Esophagus (tissue), 2 donors: ENCODE measurements around the gene NUDT3. TPM values are rescaled to one million over a fixed set of nuclear protein-coding genes. Genes with fewer than 3 reads are reported as not detected.
"Not testable (repeated sequence)": the region's sequence is repeated elsewhere in the genome, so short reads cannot be mapped to it uniquely, and the experiment has no call there.

Experiments used
- H3K27ac ChIP-seq, 2 donors: one replicate each; pipeline ENCODE4 v1.5.1; 2013; ENCODE audit warnings: low read depth in 2 of 2, mild to moderate bottlenecking in 2 of 2, inconsistent platforms in 1 of 2, low read length in 1 of 2, moderate library complexity in 1 of 2
- H3K27me3 ChIP-seq, 2 donors: one replicate each; pipeline ENCODE4 v1.6.1; 2013; ENCODE audit warnings: low read length in 2 of 2, control low read depth in 1 of 2, mild to moderate bottlenecking in 1 of 2; ENCODE audit not compliant: insufficient read depth in 2 of 2, control insufficient read depth in 1 of 2
- H3K36me3 ChIP-seq, 2 donors: one replicate each; pipeline ENCODE4 v1.6.1; 2013; ENCODE audit warnings: low read length in 1 of 2; ENCODE audit not compliant: control insufficient read depth in 2 of 2, insufficient read depth in 2 of 2
- H3K4me1 ChIP-seq, 2 donors: one replicate each; pipeline ENCODE4 v1.6.1; 2013; ENCODE audit warnings: low read length in 1 of 2; ENCODE audit not compliant: control insufficient read depth in 2 of 2, insufficient read depth in 2 of 2
- H3K4me3 ChIP-seq, 2 donors: one replicate each; pipeline ENCODE4 v1.5.1; 2013; ENCODE audit warnings: low read length in 2 of 2, mild to moderate bottlenecking in 2 of 2, low read depth in 1 of 2, moderate library complexity in 1 of 2
- H3K9me3 ChIP-seq, 2 donors: one replicate each; pipeline ENCODE4 v1.6.1; 2013; ENCODE audit warnings: mild to moderate bottlenecking in 2 of 2, low read depth in 1 of 2, low read length in 1 of 2, moderate library complexity in 1 of 2; ENCODE audit not compliant: control insufficient read depth in 2 of 2, insufficient read depth in 1 of 2
- WGBS, 2 donors: extraction: QIAGEN DNeasy Blood & Tissue Kit; methylation state at CpG; one replicate each; pipeline ENCODE4 v1.1.7; 2013; 5-methylcytosine and 5-hydroxymethylcytosine counted together
- polyA plus RNA-seq, 2 donors: library from polyadenylated mRNA; stranded (reverse); fragments of 200-250 nt; gene quantifications; one replicate each; pipeline ENCODE4 v1.2.3, GENCODE V29; 2013
- donor health status: healthy with polysubstance abuse.
- donor health status: Bipolar disorder and iron deficiency.

NUDT3 gene
- polyA plus RNA-seq, 2 donors, result 7.9 to 8.5 TPM

DNA sequence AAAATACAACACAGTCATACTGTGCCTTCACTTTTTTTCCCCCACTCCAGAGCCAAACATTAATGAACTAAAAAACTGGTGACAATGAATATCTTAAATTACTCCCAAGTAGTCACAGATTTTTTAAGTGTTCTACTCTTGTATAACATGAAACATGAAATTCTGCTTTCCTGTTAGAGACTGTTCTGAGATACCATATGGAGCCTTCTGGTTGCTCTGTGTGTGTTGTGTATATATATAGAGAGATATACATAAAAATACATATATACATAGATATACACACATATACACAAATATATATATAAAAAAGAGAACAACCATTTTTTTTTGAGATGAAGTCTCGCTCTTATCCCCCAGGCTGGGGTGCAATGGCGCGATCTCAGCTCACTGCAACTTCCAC lies 63.5 kb downstream of the NUDT3 start:
- no peak overlapping the region for H3K4me3 ChIP-seq
- no peak overlapping the region for H3K27ac ChIP-seq
- WGBS, 2 donors, result 99% methylated on average over 3 of the region's 3 CpGs
- no peaks in the 10 kb centered on the region for H3K36me3 ChIP-seq
- H3K9me3 ChIP-seq, result no peaks in the 10 kb centered on the region
- no peaks in the 10 kb centered on the region for H3K4me1 ChIP-seq
- no peaks in the 10 kb centered on the region for H3K27me3 ChIP-seq

DNA sequence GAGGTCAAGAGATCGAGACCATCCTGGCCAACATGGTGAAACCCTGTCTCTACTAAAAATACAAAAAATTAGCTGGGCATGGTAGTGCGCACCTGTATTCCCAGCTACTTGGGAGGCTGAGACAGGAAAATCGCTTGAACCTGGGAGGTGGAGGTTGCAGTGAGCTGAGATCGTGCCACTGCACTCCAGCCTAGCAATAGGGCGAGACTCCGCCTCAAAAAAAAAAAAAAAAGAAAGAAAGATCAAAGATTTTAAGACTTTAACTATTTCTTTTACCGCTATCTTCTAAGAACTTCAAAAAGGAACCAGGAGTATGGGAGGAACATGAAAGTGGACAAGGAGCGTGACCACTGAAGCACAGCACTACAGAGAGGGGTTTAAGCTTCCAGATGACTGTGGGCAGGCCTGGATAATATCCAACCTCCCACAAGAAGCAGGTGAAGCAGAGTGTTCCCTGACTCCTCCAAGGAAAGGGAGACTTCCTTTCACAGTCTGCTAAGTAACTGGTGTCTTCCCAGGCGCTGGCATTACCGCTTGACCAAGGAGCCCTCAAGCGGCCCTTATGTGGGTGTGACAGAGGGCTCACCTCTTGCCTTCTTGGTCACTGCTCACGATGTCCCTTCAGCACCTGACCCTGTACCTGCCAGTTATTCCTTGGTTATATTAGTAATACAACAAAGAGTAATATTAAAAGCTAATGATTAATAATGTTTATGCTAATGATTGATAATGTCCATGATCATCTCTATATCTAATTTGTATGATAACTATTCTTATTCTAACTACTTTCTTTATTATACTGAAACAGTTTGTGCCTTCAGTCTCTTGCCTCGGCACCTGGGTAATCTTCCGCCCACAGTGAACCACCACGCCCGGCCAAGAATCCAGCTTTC lies 64.9 kb downstream of the NUDT3 start:
- H3K4me1 ChIP-seq, H3K9me3 ChIP-seq, H3K27me3 ChIP-seq, H3K4me3 ChIP-seq, H3K36me3 ChIP-seq, H3K27ac ChIP-seq: not testable (repeated sequence)
- WGBS, 2 donors, result 92 to 94% methylated on average over 16 of the region's 16 CpGs

DNA sequence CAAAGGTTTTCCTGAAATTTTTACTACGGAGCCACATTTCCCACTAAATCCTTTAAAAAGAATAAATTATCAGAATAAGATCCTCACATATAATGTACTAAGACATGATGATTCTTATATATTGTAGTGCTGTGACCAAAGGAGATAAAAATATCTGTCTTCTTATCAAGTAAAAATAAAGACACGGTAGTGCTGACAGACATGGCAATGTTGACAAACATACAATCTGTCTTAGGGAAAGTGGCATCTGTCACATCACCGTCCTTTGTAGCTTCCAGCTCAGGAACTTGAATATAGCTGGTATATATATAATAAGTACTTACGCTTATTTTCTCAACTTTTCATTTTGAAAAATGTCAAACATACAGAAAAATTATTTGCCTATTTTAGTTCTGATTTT lies 66.8 kb downstream of the NUDT3 start:
- Histone ChIP-seq H3K4me1 (no peaks in the 10 kb centered on the region), H3K27me3 (no peaks in the 10 kb centered on the region), H3K36me3 (no peaks in the 10 kb centered on the region), H3K27ac (no peak overlapping the region), H3K4me3 (no peak overlapping the region), H3K9me3 (no peaks in the 10 kb centered on the region)
- 89 to 98% methylated on average over 4 of the region's 4 CpGs for WGBS, 2 donors

DNA sequence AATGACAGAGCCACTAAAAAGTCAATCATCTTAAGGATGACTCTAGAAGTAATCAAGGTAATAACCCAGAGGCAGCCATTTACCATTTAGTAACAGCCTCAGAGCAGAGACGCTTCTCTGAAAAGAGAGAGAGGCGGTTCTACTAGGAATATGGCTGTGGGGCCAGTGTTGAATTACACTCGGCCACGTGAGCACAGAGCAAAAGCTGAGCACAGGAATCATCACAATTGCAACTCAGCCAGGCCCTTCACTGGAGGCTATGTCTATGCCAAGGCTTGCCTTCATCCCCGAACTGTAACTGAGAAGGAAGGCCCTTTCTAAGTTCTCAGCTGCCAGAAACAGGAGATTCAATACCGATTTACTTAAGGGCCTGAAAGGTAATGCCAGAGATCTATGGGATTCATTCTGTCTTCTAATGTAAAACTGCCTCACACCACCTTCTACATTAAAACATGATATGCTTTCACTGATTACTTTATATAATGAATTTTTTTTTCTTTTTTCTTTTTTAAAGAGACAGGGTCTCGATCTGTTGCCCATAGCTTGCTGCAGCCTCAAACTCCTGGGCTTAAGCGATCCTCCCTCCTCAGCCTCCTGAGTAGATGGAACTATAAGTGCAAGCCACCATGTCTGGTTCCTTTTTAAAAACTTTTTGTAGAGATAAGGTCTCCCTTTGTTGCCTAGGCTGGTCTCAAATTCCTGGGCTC lies 67.6 kb downstream of the NUDT3 start:
- H3K9me3 ChIP-seq, result no peaks in the 10 kb centered on the region
- no peaks in the 10 kb centered on the region for H3K27me3 ChIP-seq
- H3K36me3 ChIP-seq, result no peaks in the 10 kb centered on the region
- no peak overlapping the region for H3K27ac ChIP-seq
- H3K4me1 ChIP-seq, result peaks cover 0 to 3% of the 10 kb centered on the region in 2 donors
- no peak overlapping the region for H3K4me3 ChIP-seq
- 46 to 69% methylated on average over 8 of the region's 8 CpGs for WGBS, 2 donors

DNA sequence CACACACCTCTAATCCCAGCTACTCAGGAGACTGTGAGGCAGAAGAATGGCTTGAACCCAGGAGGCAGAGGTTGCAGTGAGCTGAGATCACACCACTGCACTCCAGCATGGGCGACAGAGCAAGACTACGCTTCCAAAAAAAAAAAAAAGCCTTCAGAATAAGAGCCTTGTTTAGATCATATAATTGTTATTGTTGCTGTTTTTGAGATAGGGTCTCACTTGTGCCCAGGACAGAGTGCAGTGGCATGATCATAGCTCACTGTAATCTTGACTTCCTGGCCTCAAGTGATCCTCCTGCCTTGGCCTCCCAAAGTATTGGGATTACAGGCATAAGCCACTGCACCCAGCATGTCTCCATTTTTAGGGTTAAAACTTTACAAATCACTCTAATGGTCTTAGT lies 68.2 kb downstream of the NUDT3 start:
- H3K27me3 ChIP-seq, H3K27ac ChIP-seq, H3K4me1 ChIP-seq, H3K4me3 ChIP-seq, H3K36me3 ChIP-seq, H3K9me3 ChIP-seq: not testable (repeated sequence)
- WGBS, 2 donors, result 95 to 97% methylated on average over 2 of the region's 2 CpGs

DNA sequence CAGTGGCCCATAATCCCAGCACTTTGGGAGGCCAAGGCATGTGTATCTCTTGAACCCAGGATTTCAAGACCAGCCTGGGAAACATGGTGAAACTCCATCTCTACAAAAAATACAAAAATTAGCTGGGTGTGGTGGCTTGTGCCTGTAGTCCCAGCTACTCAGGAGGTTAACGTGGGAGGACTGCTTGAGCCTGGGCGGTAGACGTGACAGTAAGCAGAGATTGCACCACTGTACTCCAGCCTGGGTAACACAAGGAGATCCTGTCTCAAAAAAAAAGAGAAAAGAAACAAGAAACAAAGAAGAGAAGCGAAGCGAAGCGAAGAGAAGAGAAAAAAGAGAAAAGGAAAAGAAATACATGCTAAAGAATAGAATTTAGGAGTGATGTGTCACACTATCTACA lies 69.2 kb downstream of the NUDT3 start:
- Histone ChIP-seq H3K27ac (no peak overlapping the region), H3K9me3 (no peaks in the 10 kb centered on the region), H3K4me1 (peaks cover 0 to 3% of the 10 kb centered on the region in 2 donors), H3K27me3 (no peaks in the 10 kb centered on the region), H3K36me3 (no peaks in the 10 kb centered on the region), H3K4me3 (no peak overlapping the region)
- WGBS, 2 donors, result 94 to 96% methylated on average over 6 of the region's 6 CpGs

DNA sequence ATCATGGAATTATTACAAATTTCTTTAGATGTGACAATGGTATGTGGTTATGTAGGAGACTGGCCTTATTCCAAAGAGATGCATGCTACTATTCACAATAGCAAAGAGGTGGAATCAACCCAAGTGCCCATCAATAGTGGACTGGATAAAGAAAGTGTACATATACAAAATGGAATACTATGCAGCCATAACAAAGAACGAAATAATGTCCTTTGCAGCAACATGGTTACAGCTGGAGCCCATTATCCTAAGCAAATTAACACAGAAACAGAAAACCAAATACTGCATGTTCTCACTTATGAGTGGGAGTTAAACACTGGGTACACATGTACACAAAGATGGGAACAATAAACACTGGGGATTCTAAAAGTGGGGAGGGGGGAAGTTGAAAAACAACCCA lies 69.7 kb downstream of the NUDT3 start:
- Histone ChIP-seq H3K4me1 (peaks cover 0 to 3% of the 10 kb centered on the region in 2 donors), H3K27me3 (no peaks in the 10 kb centered on the region), H3K27ac (no peak overlapping the region), H3K36me3 (no peaks in the 10 kb centered on the region), H3K4me3 (no peak overlapping the region), H3K9me3 (no peaks in the 10 kb centered on the region)
- WGBS, 2 donors, result 88 to 96% methylated on average over 1 of the region's 1 CpG

DNA sequence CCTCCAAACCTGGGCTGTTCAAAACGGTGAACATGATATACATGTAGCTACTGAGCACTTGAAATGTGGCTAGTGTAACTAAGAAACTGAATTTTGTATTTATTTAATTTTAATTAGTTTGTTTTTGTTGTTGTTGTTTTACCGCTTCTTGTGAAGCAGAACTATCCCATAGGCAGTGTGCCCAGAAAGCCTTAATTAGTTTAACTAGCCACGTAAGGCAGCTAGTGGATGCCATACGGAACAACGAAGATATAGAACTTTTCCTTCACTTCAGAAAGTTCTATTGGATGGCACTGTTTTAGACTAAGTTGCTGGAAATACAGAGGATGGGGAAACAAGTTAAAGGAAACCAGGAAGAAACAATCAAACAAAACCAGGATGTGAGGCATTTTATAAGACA lies 70.6 kb downstream of the NUDT3 start:
- 88 to 89% methylated on average over 5 of the region's 5 CpGs for WGBS, 2 donors
- H3K4me1 ChIP-seq, result peaks cover 0 to 3% of the 10 kb centered on the region in 2 donors
- no peak overlapping the region for H3K4me3 ChIP-seq
- no peaks in the 10 kb centered on the region for H3K9me3 ChIP-seq
- H3K27me3 ChIP-seq, result no peaks in the 10 kb centered on the region
- no peaks in the 10 kb centered on the region for H3K36me3 ChIP-seq
- H3K27ac ChIP-seq, result no peak overlapping the region

DNA sequence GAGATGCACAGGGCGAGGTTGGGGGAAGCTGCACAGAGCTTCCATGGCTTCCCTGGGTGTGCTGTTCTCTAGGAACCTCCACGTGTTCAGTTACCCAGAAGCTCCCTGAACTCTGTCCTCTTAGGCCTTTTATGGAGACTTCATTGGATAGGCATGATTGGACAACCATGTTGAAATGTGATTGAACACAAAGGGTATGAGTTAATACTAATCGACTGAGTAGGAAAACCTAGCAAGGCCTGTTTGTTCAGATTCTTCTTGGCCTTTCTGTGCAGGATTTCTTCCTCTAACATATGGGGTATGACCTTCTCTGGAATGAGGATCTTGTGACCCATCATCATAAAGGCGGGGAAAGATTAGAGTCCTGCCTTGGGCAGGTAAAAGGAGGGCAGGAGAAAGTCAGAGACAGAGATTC lies 73.0 kb downstream of the NUDT3 start:
- WGBS, 2 donors, result 63 to 66% methylated on average over 4 of the region's 4 CpGs
- Histone ChIP-seq H3K9me3 (no peaks in the 10 kb centered on the region), H3K27me3 (no peaks in the 10 kb centered on the region), H3K27ac (peak overlapping the region; percentile 58 to 88), H3K4me3 (no peak overlapping the region), H3K36me3 (no peaks in the 10 kb centered on the region), H3K4me1 (peaks cover 0 to 3% of the 10 kb centered on the region in 2 donors)
